A673 (cell line): ENCODE measurements around the gene TTLL5. TPM values are rescaled to one million over a fixed set of nuclear protein-coding genes. Genes with fewer than 3 reads are reported as not detected.

ENCODE experiments used
- BruUV-seq: library from RNA; stranded (reverse); fragments of 400-500 nt; replicated peaks from 2 replicates; lab custom pipeline; 2021; lab: Mats Ljungman, UMichigan
- CTCF ChIA-PET: fragments of 300-600 bp; sonication (Branson Sonifier 250); formaldehyde crosslinking; loops from one replicate; lab custom pipeline; 2022; ENCODE audit warnings: antibody characterized with exemption; lab: Charles Lee
- POLR2A ChIA-PET: fragments of 300-600 bp; sonication (Branson Sonifier 250); formaldehyde crosslinking; loops from one replicate; lab custom pipeline; 2022; ENCODE audit warnings: antibody characterized with exemption; ENCODE audit not compliant: low non-redundant PET; lab: Charles Lee
- DNase-seq: peaks from one replicate; pipeline ENCODE4 v3.0.0-alpha.2; 2015; ENCODE audit warnings: low spot score
- H3K27ac ChIP-seq: fragments of 200-600 bp; sonication (generic); 2 replicates; pipeline ENCODE4 v1.5.1; 2016; ENCODE audit warnings: mixed run types, low read depth, mild to moderate bottlenecking, mixed read lengths, antibody characterized with exemption, low read length; ENCODE audit not compliant: poor library complexity, severe bottlenecking
- H3K27me3 ChIP-seq: fragments of 200-600 bp; sonication (generic); replicated peaks from 2 replicates; pipeline ENCODE4 v1.6.1; 2017; ENCODE audit warnings: mixed run types, low read depth, mild to moderate bottlenecking, mixed read lengths, antibody characterized with exemption, low read length; ENCODE audit not compliant: insufficient read depth, poor library complexity
- H3K36me3 ChIP-seq: fragments of 200-600 bp; sonication (generic); 2 replicates; pipeline ENCODE4 v1.6.1; 2016; ENCODE audit warnings: mixed run types, mild to moderate bottlenecking, mixed read lengths, antibody characterized with exemption, low read length; ENCODE audit not compliant: insufficient read depth, poor library complexity, severe bottlenecking
- H3K4me1 ChIP-seq: fragments of 200-600 bp; sonication (generic); 2 replicates; pipeline ENCODE4 v1.6.1; 2017; ENCODE audit warnings: mixed run types, mild to moderate bottlenecking, mixed read lengths, antibody characterized with exemption, low read length; ENCODE audit not compliant: insufficient read depth, poor library complexity, severe bottlenecking
- H3K4me3 ChIP-seq: fragments of 200-600 bp; sonication (generic); 2 replicates; pipeline ENCODE4 v1.5.1; 2016; ENCODE audit warnings: low read depth, mixed run types, mild to moderate bottlenecking, mixed read lengths, low read length; ENCODE audit not compliant: poor library complexity, severe bottlenecking
- H3K9me3 ChIP-seq: fragments of 200-600 bp; sonication (generic); 2 replicates; pipeline ENCODE4 v1.6.1; 2016; ENCODE audit warnings: mixed run types, low read depth, mild to moderate bottlenecking, mixed read lengths, antibody characterized with exemption, low read length; ENCODE audit not compliant: poor library complexity, severe bottlenecking
- EZH2 ChIP-seq: fragments of 200-600 bp; sonication (generic); IDR thresholded peaks from 2 replicates; pipeline ENCODE4 v1.6.1; 2017; ENCODE audit warnings: borderline replicate concordance, low read depth, mild to moderate bottlenecking, mixed read lengths, antibody characterized with exemption, low read length; ENCODE audit not compliant: poor library complexity, severe bottlenecking
- intact Hi-C: fragments of 100-400 bp; cut with micrococcal nuclease; formaldehyde crosslinking; loops from one replicate; pipeline ENCODE4 v1.10.0; 2022; ENCODE audit not compliant: unreplicated experiment
- total RNA-seq: library from RNA; stranded (reverse); gene quantifications from 2 replicates; pipeline ENCODE4 v1.2.3, GENCODE V29; 2021
- TF ChIP-seq, protein P1 (sequence below): fragments of 300-800, 200-600 bp; sonication (generic); conservative IDR thresholded peaks from 2 replicates; pipeline ENCODE4 v1.5.1; 2017; ENCODE audit warnings: low read depth, mild to moderate bottlenecking, antibody characterized with exemption, low read length, moderate library complexity, mixed read lengths

The TTLL5 gene
- total RNA-seq, 1 experiment from 2014 or later: 56.7 TPM

DNA sequence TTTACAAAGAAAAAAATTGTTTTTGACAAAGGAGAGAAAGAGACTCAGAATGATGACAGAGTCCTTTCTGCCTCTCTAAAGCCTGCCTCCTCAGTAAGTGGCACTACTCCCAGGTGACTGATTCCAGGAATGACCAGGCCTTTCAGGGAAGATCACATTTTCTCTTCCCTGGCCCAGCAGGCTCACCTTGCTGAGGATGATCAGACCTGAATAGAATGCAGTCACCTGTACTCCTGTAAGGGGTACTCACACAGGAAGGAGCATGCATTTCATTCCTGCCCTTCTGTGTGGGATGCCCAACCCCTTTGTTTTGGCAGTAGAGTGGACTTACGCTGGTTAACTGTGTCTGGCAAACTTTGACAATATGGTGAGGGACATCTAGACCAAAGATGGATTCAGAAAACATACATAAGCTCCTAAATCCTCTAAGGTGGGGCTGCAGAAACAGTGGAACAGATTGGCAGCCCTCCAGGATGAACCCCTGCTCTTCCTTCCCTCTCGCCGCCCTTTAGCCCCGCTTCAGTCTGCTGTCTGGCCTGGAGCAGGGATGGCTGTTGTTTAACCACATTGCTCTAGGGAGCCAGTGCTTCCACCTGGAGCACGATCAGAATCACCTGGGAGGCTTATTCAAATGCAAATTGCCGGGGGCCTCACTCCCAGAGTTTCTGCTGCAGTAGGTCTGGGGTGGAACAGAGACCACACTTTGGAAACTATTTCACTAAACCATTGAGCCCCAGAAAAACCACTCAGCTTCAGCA is 30.2 kb upstream of the TTLL5 start:
- no TSS peak for BruUV-seq
- no peaks in the 10 kb centered on the region for H3K9me3 ChIP-seq
- DNase-seq: no peak
- POLR2A ChIA-PET: no interaction called here
- H3K27ac ChIP-seq: no peak overlapping the region
- TF ChIP-seq, protein P1, sequence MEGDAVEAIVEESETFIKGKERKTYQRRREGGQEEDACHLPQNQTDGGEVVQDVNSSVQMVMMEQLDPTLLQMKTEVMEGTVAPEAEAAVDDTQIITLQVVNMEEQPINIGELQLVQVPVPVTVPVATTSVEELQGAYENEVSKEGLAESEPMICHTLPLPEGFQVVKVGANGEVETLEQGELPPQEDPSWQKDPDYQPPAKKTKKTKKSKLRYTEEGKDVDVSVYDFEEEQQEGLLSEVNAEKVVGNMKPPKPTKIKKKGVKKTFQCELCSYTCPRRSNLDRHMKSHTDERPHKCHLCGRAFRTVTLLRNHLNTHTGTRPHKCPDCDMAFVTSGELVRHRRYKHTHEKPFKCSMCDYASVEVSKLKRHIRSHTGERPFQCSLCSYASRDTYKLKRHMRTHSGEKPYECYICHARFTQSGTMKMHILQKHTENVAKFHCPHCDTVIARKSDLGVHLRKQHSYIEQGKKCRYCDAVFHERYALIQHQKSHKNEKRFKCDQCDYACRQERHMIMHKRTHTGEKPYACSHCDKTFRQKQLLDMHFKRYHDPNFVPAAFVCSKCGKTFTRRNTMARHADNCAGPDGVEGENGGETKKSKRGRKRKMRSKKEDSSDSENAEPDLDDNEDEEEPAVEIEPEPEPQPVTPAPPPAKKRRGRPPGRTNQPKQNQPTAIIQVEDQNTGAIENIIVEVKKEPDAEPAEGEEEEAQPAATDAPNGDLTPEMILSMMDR: no peak
- no peak for TF ChIP-seq EZH2
- CTCF ChIA-PET: no interaction called here
- no peaks in the 10 kb centered on the region for H3K4me1 ChIP-seq
- intact Hi-C loops: no loop called here
- no peak overlapping the region for H3K4me3 ChIP-seq
- no peaks in the 10 kb centered on the region for H3K27me3 ChIP-seq
- no peaks in the 10 kb centered on the region for H3K36me3 ChIP-seq

DNA sequence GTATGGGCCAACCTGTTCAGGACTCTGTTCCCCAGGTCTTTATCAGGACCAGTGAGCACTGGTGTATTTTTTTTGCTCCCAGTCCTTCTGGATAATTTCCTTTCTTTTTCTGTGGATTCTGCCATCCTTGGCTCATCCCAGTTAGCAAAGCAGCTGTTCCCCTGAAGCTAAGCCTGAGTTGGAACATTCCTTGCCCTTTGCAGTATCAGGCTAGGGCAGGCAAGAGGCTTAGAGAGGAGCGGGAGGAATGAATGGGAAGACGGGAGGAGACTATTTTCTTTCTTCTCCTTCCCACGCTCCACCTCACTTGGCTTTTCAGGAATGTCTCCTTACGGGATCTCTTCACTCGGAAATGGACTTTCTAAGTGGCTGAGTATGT is 29.6 kb upstream of the TTLL5 start:
- Histone ChIP-seq H3K36me3 (no peaks in the 10 kb centered on the region), H3K4me1 (no peaks in the 10 kb centered on the region), H3K9me3 (no peaks in the 10 kb centered on the region), H3K27ac (no peak overlapping the region), H3K27me3 (no peaks in the 10 kb centered on the region), H3K4me3 (no peak overlapping the region)
- no TSS peak for BruUV-seq
- intact Hi-C loops: no loop called here
- CTCF ChIA-PET: no interaction called here
- POLR2A ChIA-PET: no interaction called here
- DNase-seq: no peak
- TF ChIP-seq, protein P1: no peak
- no peak for TF ChIP-seq EZH2

DNA sequence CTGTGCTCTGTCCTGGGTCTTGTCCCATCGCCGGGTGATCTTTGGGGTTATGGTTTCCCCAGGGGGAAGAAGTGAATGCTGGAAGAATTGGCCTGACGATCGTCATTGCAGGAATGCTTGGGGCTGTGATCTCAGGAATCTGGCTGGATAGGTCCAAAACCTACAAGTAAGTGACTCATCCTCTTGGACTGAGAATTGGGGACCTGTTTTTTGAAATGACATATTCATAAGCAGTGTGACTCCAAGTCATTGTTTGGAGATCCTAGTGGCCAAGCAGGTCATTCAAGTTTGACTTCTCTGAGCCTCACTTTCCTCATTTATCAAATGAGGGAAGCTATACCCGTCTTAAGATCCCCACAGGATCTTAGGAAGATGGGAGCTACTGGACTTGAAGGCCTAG is 26.2 kb upstream of the TTLL5 start:
- intact Hi-C loops: no loop called here
- Histone ChIP-seq H3K4me3 (no peak overlapping the region), H3K27ac (no peak overlapping the region), H3K9me3 (no peaks in the 10 kb centered on the region), H3K4me1 (no peaks in the 10 kb centered on the region), H3K36me3 (no peaks in the 10 kb centered on the region), H3K27me3 (no peaks in the 10 kb centered on the region)
- no peak for TF ChIP-seq EZH2
- TF ChIP-seq, protein P1: no peak
- no peak for DNase-seq
- POLR2A ChIA-PET: interaction anchor here (0.6 kb wide), 1 partner anchor 193 kb away, joined by 4 read pairs; no protein-coding TSS in a partner anchor
- BruUV-seq: no TSS peak
- CTCF ChIA-PET: no interaction called here
